ENCODE measurements around the gene SSBP3.

The SSBP3 gene

GRCh38 chr1:54387419-54387818 lies 18.8 kb downstream of the SSBP3 start:
- CTCF ChIA-PET: no interaction called here
- POLR2A ChIA-PET: no interaction called here

DNA sequence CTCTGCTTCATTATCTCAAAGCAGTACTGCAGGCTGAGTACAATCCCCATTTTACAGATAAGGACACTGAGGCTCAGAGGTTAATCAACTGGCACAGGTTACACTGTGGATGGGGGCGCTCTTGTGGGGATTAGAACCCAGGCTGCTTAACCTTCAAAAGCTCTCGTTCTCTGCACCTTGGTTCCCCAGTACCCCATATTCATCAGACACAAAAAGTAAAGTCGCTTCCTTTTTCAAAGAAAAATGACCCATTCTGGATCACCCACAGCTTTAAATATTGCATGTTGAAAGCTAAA lies 20.5 kb downstream of the SSBP3 start:
- ChIA-PET POLR2A (interaction anchor here (1.2 to 1.5 kb wide), 2 partner anchors 18 to 186 kb away, joined by 3 to 4 read pairs; partner anchors contain the start of genes CYB5RL and MRPL37), CTCF (no interaction called here)
- TF ChIP-seq LEF1 (IDR thresholded peaks at IDR 0.05; ENCODE audit: borderline replicate concordance) (no peak), ELF4 (IDR thresholded peaks at IDR 0.05) (no peak), SP1 (IDR thresholded peaks at IDR 0.05) (no peak), FOXM1 (IDR thresholded peaks at IDR 0.05; ENCODE audit: borderline replicate concordance) (no peak), ZNF384 (IDR thresholded peaks at IDR 0.05) (no peak), NFRKB (IDR thresholded peaks at IDR 0.05) (no peak), FOXK2 (IDR thresholded peaks at IDR 0.05) (no peak), HDGF (IDR thresholded peaks at IDR 0.05; ENCODE audit: borderline replicate concordance) (no peak), BHLHE40 (IDR thresholded peaks at IDR 0.05; ENCODE audit: borderline replicate concordance) (no peak), L3MBTL2 (conservative IDR thresholded peaks at IDR 0.05) (no peak), FOXA1 (IDR thresholded peaks at IDR 0.05) (no peak), ARNT (IDR thresholded peaks at IDR 0.05) (no peak)
- TF ChIP-seq, protein P1, sequence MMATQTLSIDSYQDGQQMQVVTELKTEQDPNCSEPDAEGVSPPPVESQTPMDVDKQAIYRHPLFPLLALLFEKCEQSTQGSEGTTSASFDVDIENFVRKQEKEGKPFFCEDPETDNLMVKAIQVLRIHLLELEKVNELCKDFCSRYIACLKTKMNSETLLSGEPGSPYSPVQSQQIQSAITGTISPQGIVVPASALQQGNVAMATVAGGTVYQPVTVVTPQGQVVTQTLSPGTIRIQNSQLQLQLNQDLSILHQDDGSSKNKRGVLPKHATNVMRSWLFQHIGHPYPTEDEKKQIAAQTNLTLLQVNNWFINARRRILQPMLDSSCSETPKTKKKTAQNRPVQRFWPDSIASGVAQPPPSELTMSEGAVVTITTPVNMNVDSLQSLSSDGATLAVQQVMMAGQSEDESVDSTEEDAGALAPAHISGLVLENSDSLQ (IDR thresholded peaks at IDR 0.05): no peak
- no peak for DNase-seq (ENCODE audit: extremely low spot score)

More at GRCh38 chr1:54387419-54387818, 18.8 kb downstream of the SSBP3 start:
- TF ChIP-seq L3MBTL2 (conservative IDR thresholded peaks at IDR 0.05): no peak
- TF ChIP-seq ZNF384 (IDR thresholded peaks at IDR 0.05): no peak
- TF ChIP-seq ARNT (IDR thresholded peaks at IDR 0.05): no peak
- TF ChIP-seq, protein P1 (IDR thresholded peaks at IDR 0.05): no peak
- TF ChIP-seq ELF4 (IDR thresholded peaks at IDR 0.05): no peak
- no peak for TF ChIP-seq HDGF (IDR thresholded peaks at IDR 0.05; ENCODE audit: borderline replicate concordance)
- TF ChIP-seq CTBP1 (IDR thresholded peaks at IDR 0.05; ENCODE audit: borderline replicate concordance): no peak
- no peak for TF ChIP-seq BHLHE40 (IDR thresholded peaks at IDR 0.05; ENCODE audit: borderline replicate concordance)
- TF ChIP-seq LEF1 (IDR thresholded peaks at IDR 0.05; ENCODE audit: borderline replicate concordance): no peak
- TF ChIP-seq SUZ12 (IDR thresholded peaks at IDR 0.05): no peak
- TF ChIP-seq FOXK2 (IDR thresholded peaks at IDR 0.05): no peak
- TF ChIP-seq SP1 (IDR thresholded peaks at IDR 0.05): no peak
- no peak for TF ChIP-seq TARDBP (IDR thresholded peaks at IDR 0.05)
- TF ChIP-seq FOXM1 (IDR thresholded peaks at IDR 0.05; ENCODE audit: borderline replicate concordance): no peak
- no peak for DNase-seq (ENCODE audit: extremely low spot score)

- DNase-seq (ENCODE audit: extremely low spot score): no peak
- POLR2A ChIA-PET: interaction anchor here (0.8 to 1.5 kb wide), 3 partner anchors 18 to 333 kb away, joined by 3 to 4 read pairs (median 3); partner anchors contain the start of genes CYB5RL, MRPL37 and TMEM59
- CTCF ChIA-PET: interaction anchor here (0.7 to 1.0 kb wide), 2 partner anchors 78 to 112 kb away, joined by 3 read pairs; no protein-coding TSS in a partner anchor
- TF ChIP-seq TARDBP (IDR thresholded peaks at IDR 0.05) (no peak), L3MBTL2 (conservative IDR thresholded peaks at IDR 0.05) (no peak), FOXK2 (IDR thresholded peaks at IDR 0.05) (no peak), FOXA1 (IDR thresholded peaks at IDR 0.05) (no peak), BHLHE40 (IDR thresholded peaks at IDR 0.05; ENCODE audit: borderline replicate concordance) (no peak), ELF4 (IDR thresholded peaks at IDR 0.05) (no peak), NFRKB (IDR thresholded peaks at IDR 0.05) (no peak), SP1 (IDR thresholded peaks at IDR 0.05) (no peak), HDGF (IDR thresholded peaks at IDR 0.05; ENCODE audit: borderline replicate concordance) (no peak), SUZ12 (IDR thresholded peaks at IDR 0.05) (no peak), CTBP1 (IDR thresholded peaks at IDR 0.05; ENCODE audit: borderline replicate concordance) (no peak), FOXM1 (IDR thresholded peaks at IDR 0.05; ENCODE audit: borderline replicate concordance) (no peak)
Measured at GRCh38 chr1:54384918-54385726, 21.1 kb downstream of the SSBP3 start.

DNA sequence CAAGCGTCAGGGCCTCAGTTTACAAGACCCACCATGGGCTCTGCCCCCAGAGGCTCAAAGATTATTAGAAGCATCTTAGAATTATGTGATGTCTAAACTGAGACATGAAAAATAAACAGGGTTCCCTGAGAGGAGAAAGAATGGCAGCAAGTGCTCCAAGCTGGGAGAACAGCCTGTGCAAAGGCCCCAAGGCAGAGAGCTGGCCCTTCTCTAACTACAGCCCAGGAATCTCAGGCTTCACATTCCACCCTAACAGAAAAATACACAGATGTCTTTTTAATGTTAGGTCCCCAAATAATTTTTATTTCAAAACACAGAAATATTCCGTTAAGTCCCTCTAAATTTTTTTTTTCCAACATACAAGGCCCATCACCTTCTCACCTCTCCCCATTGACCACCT lies 21.7 kb downstream of the SSBP3 start:
- no peak for DNase-seq (ENCODE audit: extremely low spot score)
- POLR2A ChIA-PET: interaction anchor here (0.8 to 1.5 kb wide), 3 partner anchors 19 to 332 kb away, joined by 3 to 4 read pairs (median 3); partner anchors contain the start of genes CYB5RL, MRPL37 and TMEM59
- CTCF ChIA-PET: interaction anchor here (0.5 to 1.0 kb wide), 4 partner anchors 17 to 111 kb away, joined by 3 to 4 read pairs (median 3); no protein-coding TSS in a partner anchor
- TF ChIP-seq FOXK2 (IDR thresholded peaks at IDR 0.05) (no peak), SUZ12 (IDR thresholded peaks at IDR 0.05) (no peak), L3MBTL2 (conservative IDR thresholded peaks at IDR 0.05) (no peak), SP1 (IDR thresholded peaks at IDR 0.05) (no peak), CTBP1 (IDR thresholded peaks at IDR 0.05; ENCODE audit: borderline replicate concordance) (no peak), HDGF (IDR thresholded peaks at IDR 0.05; ENCODE audit: borderline replicate concordance) (no peak), FOXM1 (IDR thresholded peaks at IDR 0.05; ENCODE audit: borderline replicate concordance) (no peak), ARNT (IDR thresholded peaks at IDR 0.05) (no peak), ELF4 (IDR thresholded peaks at IDR 0.05) (no peak)
- TF ChIP-seq, protein P1 (IDR thresholded peaks at IDR 0.05): no peak

- ChIA-PET CTCF (no interaction called here), POLR2A (interaction anchor here (0.8 kb wide), 1 partner anchor 11 kb away, joined by 4 read pairs; no protein-coding TSS in a partner anchor)
- DNase-seq (ENCODE audit: extremely low spot score): no peak
- TF ChIP-seq SUZ12 (IDR thresholded peaks at IDR 0.05): no peak
- no peak for TF ChIP-seq CTBP1 (IDR thresholded peaks at IDR 0.05; ENCODE audit: borderline replicate concordance)
- no peak for TF ChIP-seq ARNT (IDR thresholded peaks at IDR 0.05)
- TF ChIP-seq HDGF (IDR thresholded peaks at IDR 0.05; ENCODE audit: borderline replicate concordance): no peak
- no peak for TF ChIP-seq L3MBTL2 (conservative IDR thresholded peaks at IDR 0.05)
- TF ChIP-seq ELF4 (IDR thresholded peaks at IDR 0.05): no peak
- TF ChIP-seq FOXM1 (IDR thresholded peaks at IDR 0.05; ENCODE audit: borderline replicate concordance): no peak
- TF ChIP-seq FOXA1 (IDR thresholded peaks at IDR 0.05): no peak
- no peak for TF ChIP-seq SP1 (IDR thresholded peaks at IDR 0.05)
- TF ChIP-seq LEF1 (IDR thresholded peaks at IDR 0.05; ENCODE audit: borderline replicate concordance): no peak
- TF ChIP-seq, protein P1 (IDR thresholded peaks at IDR 0.05): no peak
- TF ChIP-seq NFRKB (IDR thresholded peaks at IDR 0.05): no peak
- no peak for TF ChIP-seq BHLHE40 (IDR thresholded peaks at IDR 0.05; ENCODE audit: borderline replicate concordance)
- TF ChIP-seq FOXK2 (IDR thresholded peaks at IDR 0.05): no peak
- TF ChIP-seq ZNF384 (IDR thresholded peaks at IDR 0.05): no peak
- no peak for TF ChIP-seq TARDBP (IDR thresholded peaks at IDR 0.05)
Measured at GRCh38 chr1:54381524-54381923, 24.7 kb downstream of the SSBP3 start.

All from HEK293T (cell line).